BLaER1 (cell line): ENCODE measurements around the gene YIPF3.

Source experiments
- H3K27ac ChIP-seq: shearing (Covaris generic); formaldehyde crosslinking; 2 replicates; pipeline ENCODE4 v1.8.1; 2022
- H3K27me3 ChIP-seq: shearing (Covaris generic); formaldehyde crosslinking; 2 replicates; pipeline ENCODE4 v1.8.1; 2022
- H3K36me3 ChIP-seq: shearing (Covaris generic); formaldehyde crosslinking; 2 replicates; pipeline ENCODE4 v1.8.1; 2022
- H3K4me1 ChIP-seq: shearing (Covaris generic); formaldehyde crosslinking; 2 replicates; pipeline ENCODE4 v1.8.1; 2022
- H3K4me2 ChIP-seq: shearing (Covaris generic); formaldehyde crosslinking; 2 replicates; pipeline ENCODE4 v1.8.1; 2022
- H3K4me3 ChIP-seq: shearing (Covaris generic); formaldehyde crosslinking; 2 replicates; pipeline ENCODE4 v1.8.1; 2022
- H3K9ac ChIP-seq: shearing (Covaris generic); formaldehyde crosslinking; 2 replicates; pipeline ENCODE4 v1.8.1; 2022
- H3K9me3 ChIP-seq: shearing (Covaris generic); formaldehyde crosslinking; 2 replicates; pipeline ENCODE4 v1.8.1; 2022
- H4K20me1 ChIP-seq: shearing (Covaris generic); formaldehyde crosslinking; 2 replicates; pipeline ENCODE4 v1.8.1; 2022
- Cebpa-rat ChIP-seq: shearing (Covaris generic); IDR thresholded peaks from 2 replicates; pipeline ENCODE4 v1.8.1; 2022

Gene YIPF3

DNA sequence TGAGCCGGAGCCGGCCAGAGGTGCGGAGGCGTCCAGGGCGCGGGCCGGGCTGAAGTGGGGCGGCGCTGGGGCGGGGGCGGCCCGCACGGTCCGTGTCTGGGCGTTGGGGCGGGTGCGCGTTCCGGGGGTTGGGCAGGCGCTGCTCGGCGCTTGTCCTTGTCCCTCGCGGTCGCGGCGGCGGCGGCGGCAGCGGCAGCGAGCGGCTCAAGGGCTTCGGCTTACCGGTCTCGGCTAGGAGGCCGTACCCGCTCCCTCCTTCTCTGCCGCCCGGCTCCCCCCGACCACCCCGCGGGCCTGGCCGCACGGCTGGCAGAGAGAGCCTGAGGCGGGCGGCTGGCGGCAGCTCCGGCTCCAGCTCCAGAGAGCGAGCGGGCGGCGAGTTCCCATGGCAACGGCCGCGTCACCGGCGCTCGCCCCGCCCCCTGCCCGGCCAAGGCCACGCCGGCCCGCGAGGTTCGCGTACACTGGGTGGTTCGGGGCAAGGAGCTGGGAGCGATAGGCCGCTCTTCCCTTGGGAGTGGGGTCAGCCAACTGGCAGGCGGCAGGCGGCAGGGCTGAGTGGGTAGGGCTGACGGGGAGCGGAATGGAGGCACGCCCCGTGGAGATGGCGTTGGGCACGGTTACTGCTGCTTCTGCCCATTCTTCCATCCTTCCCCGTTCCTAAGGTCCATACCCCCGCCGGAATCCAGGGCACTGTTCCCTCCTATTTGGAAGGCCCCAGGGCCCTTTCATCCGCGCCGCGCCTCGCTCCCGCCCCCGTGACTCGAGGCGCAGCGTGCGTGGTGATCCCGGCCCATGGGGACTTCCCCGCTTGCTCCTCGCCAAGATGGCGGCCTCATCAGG lies 6.5 kb downstream of the YIPF3 start, which contains the start of gene LRRC73:
Gene LRRC73 (minus strand): TSS at position 363 of the 843 bp plus-strand sequence. CDS start 561 bp downstream, outside the sequence.
- H3K9ac ChIP-seq = peak within 1 kb of the TSS; percentile 69
- H3K27me3 ChIP-seq = peaks cover 38% of the 10 kb centered on the region
- H3K4me1 ChIP-seq = peaks cover 78% of the 10 kb centered on the region
- peak within 1 kb of the TSS; percentile 93 for H3K4me2 ChIP-seq
- peak within 1 kb of the TSS; percentile 72 for H3K4me3 ChIP-seq
- no peak within 1 kb of the TSS for H3K27ac ChIP-seq
- peaks cover 59% of the 10 kb centered on the region for H3K36me3 ChIP-seq
- H3K9me3 ChIP-seq = no peaks in the 10 kb centered on the region
- no peak for TF ChIP-seq Cebpa-rat
- peaks cover 96% of the 10 kb centered on the region for H4K20me1 ChIP-seq

GRCh38 chr6:43509142-43509983 lies 7.4 kb downstream of the YIPF3 start:
- H4K20me1 ChIP-seq = peaks cover 87% of the 10 kb centered on the region
- peak overlapping the region; percentile 69 for H3K9ac ChIP-seq
- H3K9me3 ChIP-seq = no peaks in the 10 kb centered on the region
- H3K4me1 ChIP-seq = peaks cover 70% of the 10 kb centered on the region
- peak overlapping the region; percentile 72 for H3K4me3 ChIP-seq
- peak overlapping the region; percentile 93 for H3K4me2 ChIP-seq
- H3K27ac ChIP-seq = no peak overlapping the region
- TF ChIP-seq Cebpa-rat = no peak
- peaks cover 59% of the 10 kb centered on the region for H3K36me3 ChIP-seq
- H3K27me3 ChIP-seq = peaks cover 38% of the 10 kb centered on the region

DNA sequence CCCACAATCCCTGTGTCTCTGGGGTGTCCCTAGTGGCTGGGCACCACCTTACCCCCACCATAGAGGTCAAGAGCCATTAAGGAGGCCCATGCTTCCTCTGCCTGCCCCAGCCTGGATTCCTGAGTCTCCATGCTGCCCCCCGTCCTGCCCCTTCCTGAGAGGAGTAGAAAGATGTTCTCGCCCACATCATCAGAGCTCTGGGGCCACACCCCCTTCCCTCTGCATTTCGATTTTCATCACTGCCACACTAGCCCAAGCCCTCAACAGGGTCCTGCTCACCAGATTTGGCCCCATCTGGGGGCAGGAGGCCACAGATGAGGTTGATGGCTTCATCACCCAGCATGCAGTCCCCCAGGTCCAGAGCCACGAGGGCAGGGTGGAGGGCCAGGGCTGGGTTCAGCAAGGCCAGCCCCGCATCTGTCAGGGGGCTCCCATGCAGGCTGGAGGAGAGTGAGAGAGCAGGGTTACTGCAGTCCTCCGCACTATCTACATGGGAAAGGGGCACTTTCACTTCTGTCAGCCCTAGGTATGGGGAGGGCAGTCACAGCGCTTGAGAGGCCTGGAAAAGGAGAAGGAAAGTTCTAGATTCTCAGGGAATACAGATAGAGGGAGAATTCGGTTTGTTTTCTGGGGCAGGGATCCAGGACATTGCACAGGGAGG lies 8.1 kb downstream of the YIPF3 start:
- Histone ChIP-seq H3K27me3 (peaks cover 38% of the 10 kb centered on the region), H3K9ac (no peak overlapping the region), H3K27ac (no peak overlapping the region), H3K9me3 (no peaks in the 10 kb centered on the region), H3K4me3 (no peak overlapping the region), H3K4me2 (peak overlapping the region; percentile 93), H4K20me1 (peaks cover 81% of the 10 kb centered on the region), H3K4me1 (peaks cover 63% of the 10 kb centered on the region), H3K36me3 (peaks cover 59% of the 10 kb centered on the region)
- TF ChIP-seq Cebpa-rat = no peak

DNA sequence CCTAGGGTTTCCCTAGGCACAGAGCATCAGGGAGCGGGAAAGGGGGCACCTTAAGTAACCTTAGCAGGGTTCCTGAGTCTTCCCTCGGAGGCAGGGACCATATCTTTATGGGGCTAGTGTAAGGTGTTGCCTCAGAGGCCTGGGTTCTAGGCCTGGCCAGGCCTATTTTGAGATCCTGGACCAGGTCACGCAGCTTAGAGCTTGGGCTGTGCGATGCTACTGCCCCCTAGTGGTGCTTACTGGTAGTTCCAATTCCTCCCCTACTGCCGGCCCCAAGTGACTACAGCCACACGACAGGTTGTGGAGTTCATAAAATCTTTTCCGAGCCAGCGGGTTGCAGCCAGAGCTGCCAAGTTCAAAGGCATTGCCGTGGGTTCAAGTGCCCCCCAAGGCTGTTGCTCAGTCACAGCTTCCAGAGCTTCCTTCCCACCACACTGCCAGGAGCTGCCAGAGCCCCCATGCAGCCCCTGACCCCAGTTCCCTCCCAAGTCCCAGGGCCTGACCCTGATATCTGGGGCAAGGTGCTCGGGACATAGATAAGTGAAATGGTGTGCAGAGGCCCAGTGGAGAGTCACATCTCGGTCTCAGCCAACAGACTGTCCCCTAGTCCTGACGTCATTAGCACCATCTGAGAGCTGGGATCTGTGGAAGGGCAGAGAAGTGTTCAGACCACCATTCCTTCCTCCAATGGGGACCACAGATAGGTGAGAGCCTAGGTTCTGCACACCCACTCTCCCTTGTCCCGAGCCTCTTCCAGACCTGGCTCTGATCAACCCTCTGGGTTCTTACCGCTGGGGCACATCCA lies 9.9 kb downstream of the YIPF3 start:
- H4K20me1 ChIP-seq = peaks cover 79% of the 10 kb centered on the region
- H3K9me3 ChIP-seq = no peaks in the 10 kb centered on the region
- peaks cover 38% of the 10 kb centered on the region for H3K27me3 ChIP-seq
- no peak overlapping the region for H3K4me3 ChIP-seq
- TF ChIP-seq Cebpa-rat = no peak
- H3K4me1 ChIP-seq = peaks cover 46% of the 10 kb centered on the region
- H3K27ac ChIP-seq = no peak overlapping the region
- no peak overlapping the region for H3K9ac ChIP-seq
- no peak overlapping the region for H3K4me2 ChIP-seq
- peaks cover 59% of the 10 kb centered on the region for H3K36me3 ChIP-seq

DNA sequence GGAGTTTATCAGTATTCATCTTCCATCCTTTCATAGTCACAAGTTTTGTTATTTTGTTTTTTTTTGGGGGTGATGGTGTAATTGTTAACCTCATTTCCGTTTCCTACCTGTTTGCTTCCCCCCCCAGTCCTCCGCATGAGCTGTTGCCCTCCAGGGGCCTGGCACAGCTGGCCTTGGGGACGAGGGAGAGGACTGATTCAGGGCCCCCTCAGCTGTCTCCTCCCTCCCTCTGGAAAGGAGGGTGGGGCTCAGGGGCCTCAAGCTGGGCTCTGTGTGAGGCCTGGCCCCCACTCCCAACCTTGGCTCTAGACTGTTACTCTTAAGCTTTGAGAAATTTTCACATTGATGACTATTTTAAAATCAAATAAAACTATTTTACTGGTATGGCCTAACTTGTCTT lies 10.6 kb downstream of the YIPF3 start:
- Histone ChIP-seq H3K27ac (no peak overlapping the region), H3K9ac (no peak overlapping the region), H3K27me3 (peaks cover 38% of the 10 kb centered on the region), H3K9me3 (no peaks in the 10 kb centered on the region), H3K4me1 (peaks cover 39% of the 10 kb centered on the region), H4K20me1 (peaks cover 74% of the 10 kb centered on the region), H3K4me3 (no peak overlapping the region), H3K36me3 (peaks cover 59% of the 10 kb centered on the region), H3K4me2 (no peak overlapping the region)
- TF ChIP-seq Cebpa-rat = no peak

DNA sequence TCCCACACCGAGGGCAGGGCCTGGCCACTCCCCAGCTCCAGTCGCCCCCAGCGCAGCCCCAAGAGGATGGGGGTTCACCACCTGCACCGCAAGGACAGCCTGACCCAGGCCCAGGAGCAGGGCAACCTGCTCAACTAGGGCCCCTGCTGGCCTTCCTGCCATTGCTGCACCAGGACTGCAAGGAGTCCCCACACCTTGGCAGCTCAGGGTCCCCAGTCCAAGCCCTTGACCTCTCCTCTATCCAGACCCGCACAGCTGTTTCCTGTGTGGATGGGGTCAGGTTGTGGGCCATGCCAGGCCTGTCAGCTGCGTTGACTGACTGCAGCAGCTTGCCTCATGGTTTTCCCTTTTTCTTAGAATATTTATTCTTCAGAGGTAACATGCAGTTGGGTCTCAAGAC lies 11.0 kb downstream of the YIPF3 start:
- peaks cover 35% of the 10 kb centered on the region for H3K4me1 ChIP-seq
- no peaks in the 10 kb centered on the region for H3K9me3 ChIP-seq
- no peak overlapping the region for H3K4me2 ChIP-seq
- no peak overlapping the region for H3K27ac ChIP-seq
- TF ChIP-seq Cebpa-rat = no peak
- H3K27me3 ChIP-seq = peaks cover 38% of the 10 kb centered on the region
- H3K36me3 ChIP-seq = peaks cover 59% of the 10 kb centered on the region
- no peak overlapping the region for H3K9ac ChIP-seq
- H4K20me1 ChIP-seq = peaks cover 74% of the 10 kb centered on the region
- H3K4me3 ChIP-seq = no peak overlapping the region

- H3K36me3 ChIP-seq = peaks cover 64% of the 10 kb centered on the region
- H3K4me2 ChIP-seq = no peak overlapping the region
- H3K4me3 ChIP-seq = no peak overlapping the region
- H3K9ac ChIP-seq = no peak overlapping the region
- no peaks in the 10 kb centered on the region for H3K9me3 ChIP-seq
- H4K20me1 ChIP-seq = peaks cover 67% of the 10 kb centered on the region
- no peak overlapping the region for H3K27ac ChIP-seq
- no peak for TF ChIP-seq Cebpa-rat
- peaks cover 30% of the 10 kb centered on the region for H3K4me1 ChIP-seq
- H3K27me3 ChIP-seq = peaks cover 31% of the 10 kb centered on the region
These were observed 11.8 kb downstream of the YIPF3 start for GRCh38 chr6:43504756-43505593.

DNA sequence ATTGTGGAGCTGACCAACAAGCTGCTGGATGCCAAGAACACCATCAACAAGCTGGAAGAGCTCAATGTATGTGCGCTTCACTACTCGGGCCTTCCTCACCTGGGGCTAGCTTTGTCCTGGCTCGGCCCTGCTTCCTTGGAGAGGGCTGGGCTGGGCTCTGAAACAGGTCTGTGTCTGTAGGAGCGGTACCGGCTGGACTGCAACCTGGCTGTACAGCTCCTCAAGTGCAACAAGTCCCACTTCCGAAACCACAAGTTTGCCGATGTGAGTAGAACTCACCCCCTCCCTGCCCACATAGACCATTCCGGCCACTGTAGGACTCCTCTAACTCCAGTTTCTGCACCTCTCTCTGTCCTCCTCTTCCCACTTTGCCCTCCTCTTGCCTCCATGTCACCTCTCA lies 13.3 kb downstream of the YIPF3 start:
- Histone ChIP-seq H3K36me3 (peaks cover 79% of the 10 kb centered on the region), H3K4me2 (no peak overlapping the region), H3K4me1 (peaks cover 17% of the 10 kb centered on the region), H3K9ac (no peak overlapping the region), H3K9me3 (no peaks in the 10 kb centered on the region), H3K27ac (no peak overlapping the region), H3K4me3 (no peak overlapping the region), H4K20me1 (peaks cover 60% of the 10 kb centered on the region), H3K27me3 (peaks cover 16% of the 10 kb centered on the region)
- TF ChIP-seq Cebpa-rat = no peak
